ENCODE data around the gene CUX1.

CUX1 gene

DNA sequence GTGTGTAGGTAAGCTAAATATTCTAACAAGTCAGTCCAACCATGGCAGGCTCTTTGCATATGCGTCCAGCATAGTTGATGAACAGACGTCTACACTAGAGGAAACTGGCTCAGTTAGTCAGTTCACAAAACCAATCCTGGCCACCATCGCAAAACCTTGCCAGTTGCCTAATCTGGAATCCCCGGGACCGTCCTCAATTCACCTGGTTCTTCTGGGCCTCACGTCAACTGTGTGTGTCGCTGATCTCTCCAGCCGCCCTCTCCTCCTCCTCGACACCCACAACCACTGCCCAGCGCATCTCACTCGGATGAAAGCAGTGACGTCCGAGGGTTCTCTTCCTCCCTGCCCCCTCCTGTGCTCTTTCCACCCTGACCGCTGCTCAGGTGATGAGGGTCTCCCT is 251.4 kb downstream of the CUX1 start:
- DNase-seq (ENCODE audit: low read depth in 1 of 2, low spot score in 1 of 2), result no peak

DNA sequence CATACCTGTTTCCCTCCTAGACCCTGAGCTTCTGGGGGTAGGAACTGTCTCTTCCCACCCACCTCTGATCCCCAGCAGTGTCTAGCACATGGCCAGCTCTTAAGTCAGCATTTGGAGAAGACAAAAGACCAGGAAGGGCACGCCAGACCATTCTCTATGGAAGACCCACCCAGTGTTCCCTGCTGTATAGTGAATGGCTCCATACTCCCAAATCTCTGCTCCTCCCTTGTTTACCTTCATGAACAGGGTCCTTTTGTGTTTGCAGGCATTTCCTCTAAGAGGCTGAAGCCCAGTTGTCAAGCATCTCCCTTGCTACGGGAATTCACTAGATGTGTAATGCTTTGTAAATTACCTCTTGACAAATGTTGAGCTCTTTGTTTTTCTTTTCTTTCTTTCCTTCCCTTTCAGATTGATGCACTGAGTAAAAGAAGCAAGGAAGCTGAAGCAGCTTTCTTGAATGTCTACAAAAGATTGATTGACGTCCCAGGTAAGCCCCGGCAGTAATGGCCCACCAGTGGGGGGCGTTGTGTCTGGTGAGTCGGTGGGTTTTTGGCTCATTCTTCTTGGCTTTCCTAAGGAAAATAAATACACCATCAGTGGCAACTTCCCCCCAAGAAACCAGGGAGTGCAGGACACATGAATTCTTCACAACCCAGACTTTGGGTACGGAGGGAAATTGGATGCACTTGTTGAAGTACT is 252.7 kb downstream of the CUX1 start:
- DNase-seq (ENCODE audit: low read depth in 1 of 2, low spot score in 1 of 2), result no peak

DNA sequence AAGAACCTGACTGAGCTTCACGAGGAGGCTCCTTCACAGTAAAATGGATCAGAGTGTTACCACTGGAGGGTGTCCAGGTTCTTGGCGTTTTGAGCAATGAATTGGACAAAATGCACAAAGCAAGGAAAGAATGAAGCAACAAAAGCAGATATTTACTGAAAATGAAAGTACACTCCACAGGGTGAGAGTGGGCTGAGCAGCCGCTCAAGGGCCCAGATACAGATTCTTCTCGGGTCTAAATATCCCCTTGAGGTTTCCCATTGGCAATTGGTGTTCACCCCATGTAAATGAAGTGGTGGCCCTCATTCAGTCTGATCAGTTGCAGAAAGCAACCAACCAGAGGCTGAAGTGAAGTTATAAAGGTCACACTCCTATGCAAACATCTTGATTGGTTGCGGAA is 254.6 kb downstream of the CUX1 start:
- no peak for DNase-seq (ENCODE audit: low read depth in 1 of 2, low spot score in 1 of 2)

DNA sequence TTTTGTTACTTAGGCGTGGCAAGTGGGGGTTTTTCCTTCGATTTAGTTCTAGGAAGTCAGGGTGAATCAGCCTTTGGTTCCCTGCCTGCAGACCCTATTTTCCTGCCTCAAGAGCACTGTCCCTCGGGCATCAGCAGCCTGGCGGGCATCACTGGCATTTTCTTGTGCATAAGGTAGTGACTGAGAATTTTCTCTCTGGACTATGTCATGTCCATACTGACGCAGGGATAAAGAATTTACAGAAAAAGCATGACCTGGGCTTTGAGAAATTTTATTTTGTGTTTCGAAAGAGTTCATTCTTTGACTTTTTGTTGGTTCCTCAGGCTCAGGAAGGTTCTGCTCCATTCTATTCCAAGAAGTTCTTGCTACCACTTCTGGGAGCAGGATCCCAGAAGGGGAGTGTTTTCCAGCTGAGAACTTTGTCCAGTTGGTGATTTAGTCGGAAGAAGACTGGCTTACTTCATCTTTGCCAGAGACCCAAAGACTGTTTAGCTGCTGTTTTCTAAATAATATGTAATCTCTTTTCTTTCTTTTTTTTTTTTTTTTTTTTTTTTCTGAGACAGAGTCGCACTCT is 255.3 kb downstream of the CUX1 start:
- DNase-seq (ENCODE audit: low read depth in 1 of 2, low spot score in 1 of 2), result no peak

DNA sequence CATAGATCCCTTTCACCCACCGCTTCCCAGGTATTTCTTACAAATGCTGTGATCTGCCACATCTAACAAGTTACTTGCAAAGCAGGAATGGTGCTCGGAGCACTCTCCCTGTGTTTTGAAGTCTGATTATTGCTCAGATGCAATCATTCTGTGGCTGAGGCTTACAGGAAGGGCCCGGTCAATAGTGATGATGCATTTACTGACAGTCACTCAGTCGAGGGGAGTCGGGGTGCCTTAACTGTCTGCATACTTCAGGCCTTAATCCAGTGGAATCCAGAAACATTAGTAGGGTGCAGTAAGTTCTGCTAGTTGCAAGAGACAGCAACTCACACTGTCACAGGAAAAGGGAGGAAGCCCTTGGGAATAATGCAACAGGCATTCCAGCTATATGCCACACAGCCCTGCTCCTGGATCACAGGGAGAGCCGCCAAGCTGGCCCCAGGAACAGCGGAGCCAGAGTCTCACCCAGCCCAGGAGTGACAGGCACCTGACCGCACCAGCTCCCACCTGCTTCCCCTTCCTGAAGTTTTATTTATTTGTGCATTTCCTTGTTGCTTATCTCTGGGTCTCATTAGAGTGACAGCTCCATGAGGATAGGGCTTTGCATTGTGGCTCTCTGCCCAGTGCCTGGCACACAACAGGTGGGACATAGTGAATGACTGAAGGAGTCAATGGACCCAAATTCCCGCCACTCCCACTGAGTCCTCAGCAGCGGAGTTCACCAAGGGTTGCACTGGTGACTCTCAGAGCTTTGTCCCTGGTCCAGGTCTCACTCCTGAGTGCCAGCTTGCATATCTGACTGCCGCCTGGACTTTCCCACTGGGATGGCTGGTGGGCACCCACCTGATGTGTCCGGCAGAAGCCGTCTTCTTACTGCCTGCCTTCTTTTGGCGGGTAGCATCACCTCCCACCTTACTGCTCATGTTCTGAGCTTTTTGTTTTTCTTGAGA is 256.8 kb downstream of the CUX1 start:
- no peak for DNase-seq (ENCODE audit: low read depth in 1 of 2, low spot score in 1 of 2)

DNA sequence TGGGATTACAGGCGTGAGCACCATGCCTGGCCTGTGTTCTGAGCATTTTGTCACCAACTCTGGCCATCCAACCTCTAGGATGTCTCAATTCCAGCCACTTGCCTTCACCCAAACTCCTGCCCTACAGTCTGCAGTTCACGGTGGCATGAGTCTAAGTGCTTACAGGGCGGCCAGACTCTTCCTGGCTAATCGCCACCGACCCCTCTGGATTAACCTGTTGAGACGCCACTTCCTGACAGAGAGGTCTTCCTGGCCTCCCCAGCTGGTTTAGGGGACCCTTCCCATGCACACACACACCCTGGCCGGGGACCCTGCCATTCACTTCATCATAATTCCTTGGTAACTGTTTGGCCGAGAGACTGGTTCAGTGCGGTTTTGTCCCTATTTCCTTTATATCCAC is 257.7 kb downstream of the CUX1 start:
- DNase-seq (ENCODE audit: low read depth in 1 of 2, low spot score in 1 of 2), result no peak

DNA sequence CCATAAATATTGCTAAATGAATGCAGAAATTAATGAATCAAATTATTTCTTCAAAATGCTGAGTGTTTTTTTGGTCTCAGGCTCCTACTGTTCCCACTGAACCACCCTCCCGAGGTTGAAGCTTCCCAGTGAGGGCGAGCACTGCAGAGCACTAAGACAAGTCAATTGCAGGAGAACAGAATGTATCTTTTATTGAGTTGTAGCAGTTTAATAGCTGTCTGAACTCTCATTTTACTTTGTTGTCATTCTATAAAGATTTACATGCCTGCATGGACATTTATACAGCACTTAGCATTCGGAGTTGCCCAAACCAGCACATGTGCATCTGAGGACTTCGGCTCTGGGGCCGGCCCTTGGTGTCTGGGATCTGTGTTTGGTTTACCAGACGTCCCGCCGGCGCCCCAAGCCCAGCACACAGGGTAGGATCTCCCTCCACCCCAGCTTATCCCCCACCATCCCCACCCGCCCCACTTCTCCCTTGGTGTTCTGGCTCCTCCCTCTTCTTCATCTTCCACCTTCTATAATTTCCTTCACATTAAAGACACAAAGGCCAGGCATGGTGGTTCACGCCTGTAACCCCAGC is 258.2 kb downstream of the CUX1 start:
- DNase-seq (ENCODE audit: low read depth in 1 of 2, low spot score in 1 of 2), result no peak

DNA sequence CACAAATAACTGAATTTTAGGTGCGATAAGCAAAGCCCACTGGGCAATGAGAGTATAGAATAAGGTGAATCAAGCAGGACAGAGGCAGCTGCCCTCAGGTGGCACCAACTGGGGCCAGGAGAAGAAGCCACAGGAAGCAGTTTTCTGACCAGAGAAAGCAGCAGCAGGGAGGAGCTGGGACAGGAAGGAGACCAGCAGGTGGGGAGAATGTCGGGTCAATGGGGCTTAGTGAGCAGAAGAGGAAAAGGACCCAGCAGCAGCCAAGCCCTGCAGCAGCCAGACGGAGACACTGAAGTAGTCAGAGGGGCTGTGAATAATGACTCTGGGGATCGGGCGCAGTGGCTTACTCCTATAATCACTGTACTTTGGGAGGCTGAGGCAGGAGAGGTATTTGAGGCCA is 259.7 kb downstream of the CUX1 start:
- DNase-seq (ENCODE audit: low read depth in 1 of 2, low spot score in 1 of 2), result no peak

DNA sequence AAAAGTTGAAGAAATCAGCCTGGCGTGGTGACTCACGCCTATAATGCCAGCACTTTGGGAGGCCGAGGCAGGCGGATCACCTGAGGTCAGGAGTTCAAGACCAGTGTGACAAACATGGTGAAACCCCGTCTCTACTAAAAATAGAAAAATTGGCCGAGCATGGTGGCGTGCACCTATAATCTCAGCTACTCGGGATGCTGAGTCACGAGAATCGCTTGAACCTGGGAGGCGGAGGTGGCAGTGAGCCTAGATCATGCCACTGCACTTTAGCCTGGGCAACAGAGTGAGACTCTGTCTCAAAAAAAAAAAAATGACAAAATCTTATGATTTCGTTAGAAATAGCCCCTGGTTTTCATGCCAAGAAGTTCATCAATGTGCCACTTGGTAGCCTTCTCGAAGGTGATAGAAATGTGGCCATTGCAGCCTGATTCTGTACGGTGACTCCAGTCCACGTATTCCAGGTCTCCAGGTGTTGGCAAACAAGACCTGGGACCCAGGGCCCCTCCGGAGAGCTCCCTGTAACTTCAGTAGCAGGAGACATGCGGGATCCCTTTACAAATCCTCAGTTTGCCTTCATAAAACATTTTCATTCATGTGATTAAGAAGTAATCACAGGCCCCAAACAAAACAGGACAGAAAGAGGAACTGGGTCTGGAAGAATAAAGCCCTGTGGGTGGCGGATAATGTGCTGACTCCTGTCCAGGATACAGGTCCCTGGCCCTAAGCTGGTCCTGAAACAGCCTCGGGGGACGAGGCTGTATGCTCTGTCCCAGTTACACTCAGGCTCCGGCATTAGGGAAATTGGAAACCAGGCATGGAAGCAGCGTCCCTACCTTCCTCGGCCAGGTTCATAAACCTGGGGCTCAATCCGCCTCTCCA is 262.0 kb downstream of the CUX1 start:
- DNase-seq (ENCODE audit: low read depth in 1 of 2, low spot score in 1 of 2), result no peak

DNA sequence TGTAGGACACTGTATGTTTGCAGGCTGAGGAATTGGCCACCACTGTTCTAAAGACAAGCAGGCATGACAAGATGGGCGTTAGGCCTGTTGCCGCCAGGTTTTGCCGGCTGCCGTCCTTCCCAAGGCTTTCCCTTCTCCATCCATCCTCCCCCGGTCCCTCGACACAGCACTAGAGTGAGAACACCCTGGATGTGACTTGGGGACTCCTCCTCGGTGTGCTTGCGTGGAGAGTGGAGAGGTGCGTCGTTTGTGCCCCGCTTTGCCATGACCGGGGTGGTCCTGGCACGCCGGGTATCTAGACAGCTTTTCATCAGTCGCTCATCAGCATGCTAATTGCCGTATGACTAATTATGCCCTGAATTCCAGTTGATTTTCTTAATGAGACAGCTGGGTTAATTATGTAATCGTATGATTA is 262.6 kb downstream of the CUX1 start:
- no peak for DNase-seq (ENCODE audit: low read depth in 1 of 2, low spot score in 1 of 2)

DNA sequence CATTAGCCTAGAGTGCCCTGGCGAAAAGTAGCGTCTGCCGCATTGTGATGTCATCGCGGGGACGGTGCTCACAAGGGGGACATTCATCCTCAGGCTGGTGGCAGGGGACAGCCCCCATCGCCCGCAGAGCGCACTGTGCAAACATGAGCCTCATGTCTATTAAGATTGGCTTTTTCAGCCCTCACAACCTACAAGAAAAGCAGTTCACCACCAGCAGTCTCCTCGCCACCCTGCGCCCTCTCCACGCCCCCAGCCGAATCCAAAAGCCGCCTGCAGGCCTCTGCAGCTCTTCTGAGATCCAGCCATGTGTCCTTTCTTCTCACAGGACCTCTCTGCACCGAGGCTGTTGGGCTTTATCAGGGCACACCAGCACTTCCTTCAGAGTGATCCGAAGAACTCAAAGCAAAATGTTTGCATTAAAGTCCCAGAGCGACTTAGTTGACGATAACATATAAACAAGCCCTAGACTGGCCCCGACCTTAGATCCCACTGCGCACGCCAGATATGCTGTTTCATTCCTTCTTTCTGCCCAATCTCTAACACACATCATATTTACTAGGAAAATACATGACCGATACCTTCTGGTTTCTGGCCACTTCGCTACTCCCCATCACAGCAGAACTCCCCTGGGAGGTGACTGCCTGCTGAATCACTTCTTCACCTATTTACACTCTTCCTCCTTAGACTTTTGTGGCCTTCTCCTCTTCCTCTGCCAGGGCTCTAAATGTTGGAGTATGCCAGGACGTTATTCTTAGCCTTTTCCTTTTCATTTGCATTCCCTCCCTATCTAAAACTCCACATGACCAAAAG is 263.2 kb downstream of the CUX1 start:
- DNase-seq (ENCODE audit: low read depth in 1 of 2, low spot score in 1 of 2), result no peak

DNA sequence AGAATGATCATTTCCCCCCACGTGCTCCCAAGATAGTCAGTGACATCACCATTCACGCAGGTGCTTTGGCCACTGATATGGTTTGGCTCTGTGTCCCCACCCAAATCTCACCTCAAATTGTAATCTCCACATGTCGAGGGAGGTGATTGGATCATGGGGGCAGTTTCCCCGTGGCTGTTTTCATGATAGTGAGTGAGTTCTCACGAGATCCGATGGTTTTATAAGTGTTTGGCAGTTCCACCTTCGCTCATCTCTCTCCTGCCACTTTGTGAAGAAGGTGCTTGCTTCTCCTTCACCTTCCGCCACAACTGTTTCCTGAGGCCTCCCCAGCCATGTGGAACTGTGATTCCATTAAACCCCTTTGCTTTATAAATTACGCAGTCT is 263.8 kb downstream of the CUX1 start:
- no peak for DNase-seq (ENCODE audit: low read depth in 1 of 2, low spot score in 1 of 2)

DNA sequence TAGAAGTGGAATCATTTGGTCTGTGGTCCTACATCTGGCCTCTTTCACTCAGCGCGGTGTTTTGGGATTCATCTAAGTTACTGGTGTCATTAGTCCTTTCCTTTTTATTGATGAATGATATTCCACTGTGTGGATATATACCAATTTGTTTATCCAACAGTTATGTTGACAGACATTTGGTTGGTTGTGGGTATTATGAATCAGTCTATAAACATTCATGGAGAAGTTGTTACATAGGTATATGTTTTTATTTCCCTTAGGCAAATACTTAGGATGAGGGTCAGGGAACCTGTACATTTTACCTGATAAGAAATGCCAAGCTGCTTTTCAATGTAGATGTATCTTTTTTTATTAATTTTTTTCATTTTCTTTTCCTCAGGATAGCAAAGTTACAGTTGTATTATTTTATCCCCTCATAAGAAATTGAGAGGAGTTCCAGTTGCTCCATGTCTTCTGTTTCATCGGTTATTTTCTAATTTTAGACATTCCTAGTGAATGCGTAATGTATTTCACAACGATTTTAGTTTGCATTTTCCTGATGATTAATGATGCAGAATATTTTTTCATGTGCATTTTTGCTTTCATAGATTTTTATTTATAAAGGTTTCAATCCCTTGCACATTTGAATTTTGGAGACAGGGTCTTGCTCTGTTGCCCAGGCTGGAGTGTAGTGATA is 265.4 kb downstream of the CUX1 start:
- no peak for DNase-seq (ENCODE audit: low read depth in 1 of 2, low spot score in 1 of 2)

DNA sequence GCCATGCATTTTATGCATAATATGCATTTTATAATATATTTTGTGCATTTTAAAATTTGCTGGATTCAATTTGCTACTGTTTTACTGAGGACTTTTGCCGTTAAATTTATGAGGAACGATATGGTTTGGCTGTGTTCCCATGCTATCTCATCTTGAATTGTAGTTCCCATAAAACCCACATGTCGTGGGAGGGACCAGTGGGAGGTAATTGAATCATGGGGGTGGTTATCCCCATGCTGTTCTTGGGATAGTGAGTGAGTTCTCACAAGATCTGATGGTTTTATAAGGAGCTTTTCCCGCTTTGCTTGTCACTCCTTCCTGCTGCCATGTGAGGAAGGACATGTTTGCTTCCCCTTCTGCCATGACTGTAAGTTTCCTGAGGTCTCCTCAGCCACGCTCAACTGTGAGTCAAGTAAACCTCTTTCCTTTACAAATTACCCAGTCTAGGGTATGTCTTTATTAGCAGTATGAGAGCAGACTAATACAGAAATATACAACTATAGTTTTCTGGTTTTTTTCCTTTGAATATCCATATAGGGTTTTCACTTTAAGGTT is 267.9 kb downstream of the CUX1 start:
- no peak for DNase-seq (ENCODE audit: low read depth in 1 of 2, low spot score in 1 of 2)

DNA sequence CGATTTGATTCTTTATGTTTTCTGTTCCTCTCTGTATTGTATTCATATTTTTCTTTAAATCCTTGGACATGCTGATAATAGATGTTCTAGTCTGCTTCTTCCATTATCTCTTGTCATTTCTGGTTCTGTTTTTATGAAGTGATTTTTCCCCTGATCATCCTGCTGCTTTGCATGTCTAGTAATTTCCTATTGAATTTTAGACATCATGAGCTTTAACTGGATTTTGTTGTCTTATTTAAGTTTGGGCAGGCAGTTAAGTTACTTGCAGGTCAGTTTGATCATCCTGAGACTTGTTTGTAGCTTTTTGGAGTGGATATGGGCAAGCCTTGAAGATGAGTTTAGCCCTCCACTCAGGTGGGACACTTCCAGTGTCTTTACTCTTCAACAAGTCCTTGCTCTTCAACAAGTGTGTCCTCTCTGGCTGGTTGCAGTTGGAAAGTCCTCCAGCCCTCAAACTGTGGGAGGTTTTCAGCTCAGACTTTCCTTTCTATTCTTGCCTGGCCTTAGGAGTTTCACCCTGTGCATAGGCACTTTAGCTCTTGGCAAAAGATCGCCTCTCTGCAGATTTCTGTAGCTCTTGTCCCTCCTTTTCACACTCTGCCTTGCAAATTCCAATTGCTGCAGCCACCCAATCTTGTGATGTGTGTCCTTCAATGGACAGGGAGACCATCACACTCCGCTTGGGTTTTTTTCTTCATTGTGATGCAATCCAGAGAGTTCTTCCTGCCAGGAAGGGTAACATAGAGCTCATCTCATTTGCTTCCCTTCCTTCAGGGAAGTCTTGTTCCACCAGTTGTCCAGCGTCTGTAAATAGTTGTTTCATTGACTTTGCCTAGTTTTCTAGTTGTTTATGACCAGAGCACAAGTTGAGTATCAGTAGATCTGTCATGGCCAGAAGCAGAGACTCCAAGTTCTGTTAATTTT is 272.0 kb downstream of the CUX1 start:
- DNase-seq (ENCODE audit: low read depth in 1 of 2, low spot score in 1 of 2), result no peak

DNA sequence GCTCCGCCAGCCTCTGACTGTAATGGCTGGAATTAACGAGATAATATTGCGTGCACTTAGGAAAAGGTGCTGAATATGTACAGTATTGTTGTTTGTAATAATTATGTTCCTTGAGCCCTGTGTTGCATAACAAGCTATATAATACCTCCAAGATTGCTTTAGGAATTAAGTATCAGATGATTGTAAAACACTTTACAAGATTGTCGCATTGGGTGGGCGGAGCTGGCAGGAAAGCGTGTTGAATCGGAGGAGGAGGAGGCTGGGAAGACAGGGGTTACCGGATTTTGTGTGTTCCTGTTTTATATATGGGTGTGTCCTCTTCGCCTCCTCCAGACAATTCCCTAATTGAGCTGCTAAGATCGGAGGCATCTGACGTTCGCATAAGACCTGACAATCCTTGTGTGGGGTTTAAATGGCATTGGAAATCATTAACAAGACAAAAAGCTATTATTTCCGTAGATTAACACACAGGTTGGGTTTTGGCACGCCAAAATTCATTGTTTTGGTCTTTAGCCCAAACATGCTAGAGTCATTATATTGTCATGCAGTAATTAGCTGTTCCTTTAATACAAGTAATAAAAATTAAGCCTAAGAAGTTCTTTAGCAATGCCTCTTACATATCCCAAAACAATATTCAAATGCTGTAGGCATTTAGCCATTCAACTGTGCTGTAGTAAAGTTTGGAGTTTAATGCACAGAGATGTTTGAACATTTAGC is 276.3 kb downstream of the CUX1 start:
- no peak for DNase-seq (ENCODE audit: low read depth in 1 of 2, low spot score in 1 of 2)

DNA sequence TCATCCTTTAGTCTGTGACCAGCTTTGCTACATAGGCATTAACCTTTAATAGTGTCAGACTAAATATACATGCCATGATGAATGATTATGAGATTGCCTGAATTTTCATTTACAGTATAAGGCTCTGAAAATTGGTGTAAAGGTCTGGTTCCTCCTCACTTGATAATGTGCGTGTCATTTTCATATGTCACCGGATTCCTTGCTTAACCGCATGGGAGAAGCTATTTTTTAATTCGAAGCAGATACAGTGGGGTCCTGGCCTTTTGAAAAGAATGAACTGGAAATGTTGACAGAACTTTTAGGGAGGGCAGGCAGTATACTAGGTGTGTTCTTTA is 276.9 kb downstream of the CUX1 start:
- DNase-seq (ENCODE audit: low read depth in 1 of 2, low spot score in 1 of 2), result no peak

Data from activated CD4-positive, alpha-beta T cell treated with anti-CD3 and anti-CD28 coated beads, Interleukin-2, amount 50 U/mL, for 24 hours (primary cell).